Heart left ventricle (tissue), 16 donors: ENCODE data around the gene YES1. TPM values are rescaled to one million over a fixed set of nuclear protein-coding genes. Genes with fewer than 3 reads are reported as not detected.
"Not testable (repeated sequence)": the region's sequence is repeated elsewhere in the genome, so short reads cannot be mapped to it uniquely, and the experiment has no call there.

Experiments used
- ATAC-seq, 4 donors: fragments of 200-7000 bp; cut with Tn5 transposase; one replicate each; pipeline ENCODE4 v1.9.1; 2020 to 2022; ENCODE audit warnings: moderate library complexity in 4 of 4, mild to moderate bottlenecking in 3 of 4, moderate number of reproducible peaks in 1 of 4
- DNase-seq, 5 donors: peaks; one replicate each; pipeline ENCODE4 v3.0.0-alpha.2; 2020
- H3K27ac ChIP-seq, 12 donors: fragments of 200-600 bp; sonication (generic) in 4 of 12; one replicate each; pipeline versions ENCODE4 v1.5.0 to v1.8.0; 2016 to 2022; ENCODE audit warnings: mild to moderate bottlenecking in 2 of 12
- H3K27me3 ChIP-seq, 9 donors: fragments of 200-600 bp; sonication (generic) in 2 of 9; one replicate each; pipeline versions ENCODE4 v1.5.1 to v1.8.0; 2016 to 2022; ENCODE audit warnings: mild to moderate bottlenecking in 3 of 9
- H3K36me3 ChIP-seq, 9 donors: fragments of 200-600 bp; sonication (generic) in 2 of 9; one replicate each; pipeline versions ENCODE4 v1.5.0 to v1.8.0; 2018 to 2022; ENCODE audit warnings: mild to moderate bottlenecking in 2 of 9
- H3K4me1 ChIP-seq, 12 donors: fragments of 200-600 bp; sonication (generic) in 4 of 12; one replicate each; pipeline versions ENCODE4 v1.5.0 to v1.8.0; 2016 to 2022; ENCODE audit warnings: mild to moderate bottlenecking in 3 of 12
- H3K4me3 ChIP-seq, 12 donors: fragments of 200-600 bp; sonication (generic) in 4 of 12; one replicate each; pipeline versions ENCODE4 v1.5.0 to v1.8.0; 2017 to 2022; ENCODE audit warnings: mild to moderate bottlenecking in 9 of 12, moderate library complexity in 4 of 12
- H3K9me3 ChIP-seq, 12 donors: fragments of 200-600 bp; sonication (generic) in 4 of 12; one replicate each; pipeline versions ENCODE4 v1.5.0 to v1.8.0; 2016 to 2022; ENCODE audit warnings: mild to moderate bottlenecking in 1 of 12
- CTCF ChIP-seq, 12 donors: fragments of 200-600 bp; sonication (generic) in 4 of 12; IDR thresholded peaks; one replicate each; pipeline versions ENCODE4 v1.5.0 to v1.8.0; 2018 to 2022; ENCODE audit warnings: antibody characterized with exemption in 12 of 12, mild to moderate bottlenecking in 5 of 12
- POLR2A ChIP-seq, 2 donors: fragments of 450-650 bp; IDR thresholded peaks; one replicate each; pipeline ENCODE4 v1.6.1; 2017; ENCODE audit warnings: antibody characterized with exemption in 2 of 2, mild to moderate bottlenecking in 2 of 2, moderate library complexity in 2 of 2
- WGBS, 4 donors: extraction: QIAGEN DNeasy Blood & Tissue Kit in 2 of 4; methylation state at CpG; one replicate each; pipeline versions ENCODE4 v1.1.5 to v1.1.7; 2013 to 2018; 5-methylcytosine and 5-hydroxymethylcytosine counted together
- intact Hi-C, 10 donors: fragments of 100-400 bp; cut with DNase I; formaldehyde crosslinking; loops; one replicate each; pipeline versions ENCODE4 v1.11.1 to v1.14.2; 2022
- polyA plus RNA-seq, 2 donors: library from polyadenylated mRNA; stranded (reverse); fragments of 200-250 nt; gene quantifications; one replicate each; pipeline ENCODE4 v1.2.3, GENCODE V29; 2013
- total RNA-seq, 9 donors: library from RNA; depleted of rRNA in 2 of 9; stranded (reverse); fragments of >200 nt in 2 of 9; fragmentation: NEBNext Ultra II Directional in 3 of 9; extraction: Animal tissue kit (Norgen Biotek cat#: 25700) in 3 of 9; gene quantifications; one replicate each; pipeline versions ENCODE4 v1.1.0 to v1.2.4, GENCODE V29; 2016 to 2023
- donor health status: ischemic (EF 13 %, LVEDD 7.1; RV severe dilation, severe dysfunction).
- donor health status: healthy with polysubstance abuse.
- donor health status: DM: no; HTN: yes; CAD: no.
- donor health status: DM: no; HTN: no; CAD: no.
- donor health status: ischemic (EF 25% LVEDD 6.9; RV normal size, moderate dysfunction).
- donor health status: ischemic (EF 25% LVEDD 5.7; RV mildly dilated, moderate dysfunction).
- donor health status: healthy.
- donor health status: DM: yes; HTN: yes; CAD: no.
- donor health status: ischemic (EF 35%, LVEDD 5.7; RV mildly dilated, moderate dysfunction).
- donor health status: nonischemic (EF 11% LVEDD 7.7; RV severe dilation, severe dysfunction).
- donor health status: DM: yes; HTN: yes; CAD: no.
- donor health status: PGD.
- donor health status: ischemic (EF 29% LVEDD 5.4; RV normal size, mild dysfunction).
- donor health status: nonischemic (EF 23%, LVEDD 6.1; RV moderate dilation, normal function).

YES1 gene
- total and polyA plus RNA-seq, 11 donors = 7.1 to 50.2 (median 23.5) TPM

DNA sequence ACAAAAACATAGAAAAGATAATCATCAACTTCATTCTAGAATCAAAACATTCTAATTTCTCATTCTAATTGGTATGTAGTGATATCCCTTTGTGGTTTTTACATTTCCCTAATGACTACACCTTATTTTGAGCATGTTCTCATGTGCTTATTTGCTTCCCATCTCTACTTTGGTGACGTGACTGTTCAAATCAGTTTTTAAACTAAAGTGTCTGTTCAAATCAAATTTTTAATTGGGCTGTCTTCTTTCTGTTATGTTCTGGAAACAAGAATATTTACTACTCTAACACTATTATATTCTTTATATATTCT is 45.5 kb downstream of the YES1 start:
- DNase-seq = no peak
- Histone ChIP-seq H3K36me3 (no peaks in the 10 kb centered on the region), H3K9me3 (no peaks in the 10 kb centered on the region), H3K4me3 (no peak overlapping the region), H3K4me1 (peaks cover 0 to 12% (median 2%) of the 10 kb centered on the region in 12 donors), H3K27ac (no peak overlapping the region), H3K27me3 (no peaks in the 10 kb centered on the region)
- no peak for ATAC-seq
- 75 to 87% (median 79%) methylated on average over 1 of the region's 1 CpG for WGBS, 4 donors
- TF ChIP-seq CTCF (IDR thresholded peaks at IDR 0.05) (no peak), POLR2A (IDR thresholded peaks at IDR 0.05) (no peak)
- intact Hi-C loops = no loop called here

DNA sequence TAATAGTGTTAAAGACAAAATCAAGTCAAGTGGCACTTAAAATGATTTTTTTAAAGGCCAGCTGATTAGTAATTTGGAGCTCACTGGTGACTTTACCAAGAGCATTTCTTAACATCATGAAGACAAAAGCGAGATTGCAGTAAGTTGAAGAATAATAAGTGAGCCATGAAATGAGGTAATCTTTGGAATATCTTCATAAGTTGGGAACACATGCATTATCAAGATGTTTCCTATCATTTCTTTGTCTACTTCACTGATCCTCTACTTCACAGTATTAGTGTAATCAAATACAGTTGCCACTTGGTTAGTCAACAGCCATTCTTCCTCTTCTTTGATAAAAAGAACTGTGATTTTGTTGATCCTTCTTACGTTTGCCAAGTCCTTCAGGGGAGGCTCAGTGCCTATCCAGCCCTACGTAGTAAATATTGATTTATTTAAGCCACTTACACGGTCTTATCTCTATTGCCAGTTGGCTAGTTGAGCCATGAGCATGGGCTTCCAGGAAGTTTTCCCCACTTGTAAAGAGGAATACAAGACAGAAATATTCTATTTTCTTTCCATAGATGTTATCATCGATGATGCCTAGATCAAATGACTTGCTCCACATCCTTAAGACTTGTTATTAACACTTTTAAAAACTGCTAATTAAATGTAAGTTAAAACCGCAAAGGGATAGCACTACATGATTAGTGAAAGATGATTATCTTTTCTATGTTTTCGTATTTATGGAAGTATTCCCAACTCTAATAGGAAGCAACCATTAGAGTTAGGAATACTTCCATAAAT is 46.1 kb downstream of the YES1 start:
- intact Hi-C loops = no loop called here
- no peaks in the 10 kb centered on the region for H3K27me3 ChIP-seq
- ATAC-seq = no peak
- no peaks in the 10 kb centered on the region for H3K36me3 ChIP-seq
- H3K4me3 ChIP-seq = no peak overlapping the region
- no peak overlapping the region for H3K27ac ChIP-seq
- 61 to 75% (median 67%) methylated on average over 7 of the region's 7 CpGs for WGBS, 4 donors
- DNase-seq = no peak
- no peak for TF ChIP-seq CTCF (IDR thresholded peaks at IDR 0.05)
- no peak for TF ChIP-seq POLR2A (IDR thresholded peaks at IDR 0.05)
- peaks cover 0 to 12% (median 2%) of the 10 kb centered on the region in 12 donors for H3K4me1 ChIP-seq
- H3K9me3 ChIP-seq = no peaks in the 10 kb centered on the region

DNA sequence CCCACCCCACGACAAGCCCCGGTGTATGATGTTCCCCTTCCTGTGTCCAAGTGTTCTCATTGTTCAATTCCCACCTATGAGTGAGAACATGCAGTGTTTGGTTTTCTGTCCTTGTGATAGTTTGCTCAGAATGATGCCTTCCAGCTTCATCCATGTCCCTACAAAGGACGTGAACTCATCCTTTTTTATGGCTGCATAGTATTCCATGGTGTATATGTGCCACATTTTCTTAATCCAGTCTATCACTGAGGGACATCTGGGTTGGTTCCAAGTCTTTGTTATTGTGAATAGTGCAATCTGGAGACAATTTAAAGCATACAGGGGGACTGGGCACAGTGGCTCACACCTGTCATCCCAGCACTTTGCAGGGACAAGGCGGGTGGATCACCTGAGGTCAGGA is 52.2 kb downstream of the YES1 start:
- peaks cover 0 to 16% (median 5%) of the 10 kb centered on the region in 9 donors for H3K36me3 ChIP-seq
- intact Hi-C loops = loop anchor here in 1 of 10 donors (5.0 kb wide), 1 partner anchor 47 kb away; no protein-coding TSS in a partner anchor
- not testable (repeated sequence) for H3K4me3 ChIP-seq, H3K27ac ChIP-seq, H3K9me3 ChIP-seq, H3K27me3 ChIP-seq, H3K4me1 ChIP-seq, ATAC-seq, DNase-seq
- WGBS, 4 donors = 93 to 98% (median 96%) methylated on average over 2 to 4 of the region's 4 CpGs

DNA sequence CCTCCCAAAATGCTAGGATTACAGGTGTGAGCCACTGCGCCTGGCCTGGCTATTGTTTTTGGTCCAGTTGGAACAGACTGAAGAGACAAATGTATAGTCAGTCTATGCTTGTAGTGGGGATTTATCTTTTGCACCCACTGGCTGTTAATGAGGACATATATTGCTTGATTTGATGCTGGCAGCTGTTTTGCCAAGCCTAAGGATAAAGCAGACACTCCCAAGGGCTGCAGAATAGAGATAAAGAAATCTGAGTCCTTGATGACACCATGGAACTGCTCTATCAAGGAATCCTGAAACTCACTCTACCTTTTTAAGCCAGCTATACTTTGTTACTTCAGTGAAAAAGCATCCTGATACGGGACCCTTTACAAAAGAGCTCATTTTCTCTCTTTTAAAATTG is 56.5 kb downstream of the YES1 start:
- Histone ChIP-seq H3K27me3 (no peaks in the 10 kb centered on the region), H3K9me3 (peaks cover 0 to 5% (median 0%) of the 10 kb centered on the region in 12 donors), H3K4me1 (no peaks in the 10 kb centered on the region), H3K36me3 (peaks cover 0 to 53% (median 16%) of the 10 kb centered on the region in 9 donors), H3K27ac (no peak overlapping the region), H3K4me3 (no peak overlapping the region)
- DNase-seq (no peak), ATAC-seq (no peak)
- WGBS, 4 donors = 68 to 78% (median 75%) methylated on average over 2 of the region's 2 CpGs
- intact Hi-C loops = no loop called here
- TF ChIP-seq CTCF (IDR thresholded peaks at IDR 0.05) (no peak), POLR2A (IDR thresholded peaks at IDR 0.05) (no peak)
